GM23338 (cell line): ENCODE results near the gene PIMREG. TPM values are rescaled to one million over a fixed set of nuclear protein-coding genes. Genes with fewer than 3 reads are reported as not detected.
A peak's percentile ranks its signal among the peaks of the same experiment; 100 is the strongest.

Experiments used
- ATAC-seq: fragments of 200-7000 bp; cut with Tn5 transposase; 3 replicates; pipeline ENCODE4 v1.9.1; 2020
- DNase-seq: peaks from one replicate; pipeline ENCODE4 v3.0.0-alpha.2; 2015; ENCODE audit warnings: low spot score
- H2AFZ ChIP-seq: fragments of 200-600 bp; sonication (generic); 2 replicates; pipeline ENCODE4 v1.8.0; 2016; ENCODE audit warnings: antibody characterized with exemption, mild to moderate bottlenecking, moderate library complexity
- H3F3A ChIP-seq: fragments of 200-600 bp; sonication (generic); replicated peaks from 2 replicates; pipeline ENCODE4 v1.8.0; 2017; ENCODE audit warnings: antibody characterized with exemption, mixed run types, low read depth
- H3K27ac ChIP-seq: fragments of 200-600 bp; sonication (generic); 2 replicates; pipeline ENCODE4 v1.6.1; 2016; ENCODE audit warnings: low read depth
- H3K27me3 ChIP-seq: fragments of 200-600 bp; sonication (generic); 2 replicates; pipeline ENCODE4 v1.8.0; 2016; ENCODE audit warnings: mild to moderate bottlenecking, mixed run types, moderate library complexity; ENCODE audit not compliant: insufficient read depth
- H3K36me3 ChIP-seq: fragments of 200-600 bp; sonication (generic); 2 replicates; pipeline ENCODE4 v1.8.0; 2016; ENCODE audit warnings: mild to moderate bottlenecking; ENCODE audit not compliant: insufficient read depth
- H3K4me1 ChIP-seq: fragments of 200-600 bp; sonication (generic); 2 replicates; pipeline ENCODE4 v1.8.0; 2016; ENCODE audit warnings: mild to moderate bottlenecking, moderate library complexity; ENCODE audit not compliant: insufficient read depth
- H3K4me2 ChIP-seq: fragments of 200-600 bp; sonication (generic); 2 replicates; pipeline ENCODE4 v1.7.1; 2017; ENCODE audit warnings: mixed run types
- H3K4me3 ChIP-seq: fragments of 200-600 bp; sonication (generic); 2 replicates; pipeline ENCODE4 v1.6.1; 2016; ENCODE audit warnings: mixed run types
- H3K79me2 ChIP-seq: fragments of 200-600 bp; sonication (generic); replicated peaks from 2 replicates; pipeline ENCODE4 v1.8.0; 2017; ENCODE audit warnings: mild to moderate bottlenecking; ENCODE audit not compliant: insufficient read depth
- H3K9me2 ChIP-seq: fragments of 200-600 bp; sonication (generic); 2 replicates; pipeline ENCODE4 v1.8.0; 2017; ENCODE audit not compliant: insufficient read depth
- H4K20me1 ChIP-seq: fragments of 200-600 bp; sonication (generic); replicated peaks from 2 replicates; pipeline ENCODE4 v1.8.0; 2017; ENCODE audit warnings: mild to moderate bottlenecking; ENCODE audit not compliant: insufficient read depth
- H3K27ac Mint-ChIP-seq: 2 replicates; pipeline ENCODE4 v1.8.0; 2020; ENCODE audit warnings: inconsistent platforms, mild to moderate bottlenecking, moderate library complexity, mixed read lengths
- H3K27me3 Mint-ChIP-seq: 3 replicates; pipeline ENCODE4 v1.8.0; 2022; ENCODE audit warnings: low read depth, mild to moderate bottlenecking, moderate library complexity, mixed read lengths, inconsistent platforms; ENCODE audit not compliant: insufficient read depth, poor library complexity
- H3K36me3 Mint-ChIP-seq: 3 replicates; pipeline ENCODE4 v1.8.0; 2021; ENCODE audit warnings: low read depth, mild to moderate bottlenecking, inconsistent platforms, moderate library complexity, mixed read lengths
- H3K4me1 Mint-ChIP-seq: 3 replicates; pipeline ENCODE4 v1.8.0; 2020; ENCODE audit warnings: mild to moderate bottlenecking, inconsistent platforms, mixed read lengths
- H3K4me3 Mint-ChIP-seq: 3 replicates; pipeline ENCODE4 v1.8.0; 2021; ENCODE audit warnings: moderate library complexity, mild to moderate bottlenecking, inconsistent platforms, mixed read lengths
- H3K9me3 Mint-ChIP-seq: 3 replicates; pipeline ENCODE4 v1.8.0; 2020; ENCODE audit warnings: moderate library complexity, mild to moderate bottlenecking, inconsistent platforms, mixed read lengths
- CREB1 ChIP-seq: fragments of 250-450 bp; sonication (Bioruptor Pico); IDR thresholded peaks from 2 replicates; pipeline ENCODE4 v1.5.0; 2020; ENCODE audit warnings: low read depth, mild to moderate bottlenecking, moderate library complexity
- CTCF ChIP-seq, 2 experiments: fragments of 200-600 bp in 1 of 2; sonication (generic) in 1 of 2; conservative IDR thresholded peaks; 2 replicates each; pipeline versions ENCODE4 v1.5.1 to v1.6.1; 2016 to 2017; ENCODE audit warnings: antibody characterized with exemption in 2 of 2, low read depth in 2 of 2, mild to moderate bottlenecking in 2 of 2, moderate library complexity in 1 of 2
- JUNB ChIP-seq: IDR thresholded peaks from one replicate; pipeline ENCODE4 v1.6.1; 2016; ENCODE audit warnings: antibody characterized with exemption; ENCODE audit not compliant: unreplicated experiment
- NANOG ChIP-seq: IDR thresholded peaks from 2 replicates; pipeline ENCODE4 v1.6.1; 2016; ENCODE audit warnings: antibody characterized with exemption, borderline replicate concordance
- POLR2AphosphoS5 ChIP-seq: IDR thresholded peaks from 2 replicates; pipeline ENCODE4 v1.6.1; 2016; ENCODE audit warnings: antibody characterized with exemption, low read depth
- ZNF462 ChIP-seq: fragments of 250-450 bp; sonication (Bioruptor Pico); IDR thresholded peaks from 2 replicates; pipeline ENCODE4 v1.5.0; 2020; ENCODE audit warnings: mild to moderate bottlenecking, moderate library complexity
- polyA plus RNA-seq: library from polyadenylated mRNA; unstranded; fragments of >200 nt; fragmentation: Nextera tagmentation; extraction: Ambion mirVana; gene quantifications from 2 replicates; pipeline ENCODE4 v1.2.1, GENCODE V29; 2016
- total RNA-seq: library from RNA; depleted of rRNA; stranded (reverse); fragments of >200 nt; shearing (Covaris generic); gene quantifications from 2 replicates; pipeline ENCODE4 v1.2.3, GENCODE V29; 2014

PIMREG gene
- total and polyA plus RNA-seq, 2 experiments from 2014 or later, result 87.8 to 144 TPM

GRCh38 chr17:6472517-6472916, 28.3 kb downstream of the PIMREG start (continued):
- TF ChIP-seq ZNF462 (CRISPR knock-in tag) (no peak), NANOG (no peak), JUNB (no peak), POLR2AphosphoS5 (no peak)

GRCh38 chr17:6473128-6473767, 29.0 kb downstream of the PIMREG start:
- H3K4me3 Mint-ChIP-seq, result no peak overlapping the region
- Histone ChIP-seq H3K4me3 (no peak overlapping the region), H3K27me3 (no peaks in the 10 kb centered on the region), H4K20me1 (no peaks in the 10 kb centered on the region), H3K79me2 (no peaks in the 10 kb centered on the region), H3K9me2 (no peaks in the 10 kb centered on the region), H3F3A (no peaks in the 10 kb centered on the region), H3K36me3 (no peaks in the 10 kb centered on the region), H3K27ac (no peak overlapping the region), H2AFZ (no peak overlapping the region), H3K4me1 (no peaks in the 10 kb centered on the region), H3K4me2 (no peak overlapping the region)
- peaks cover 29% of the 10 kb centered on the region for H3K4me1 Mint-ChIP-seq
- peaks cover 11% of the 10 kb centered on the region for H3K27me3 Mint-ChIP-seq
- ATAC-seq (peak; percentile 79), DNase-seq (peak; percentile 83)
- no peaks in the 10 kb centered on the region for H3K36me3 Mint-ChIP-seq
- H3K27ac Mint-ChIP-seq, result peak overlapping the region; percentile 38; the same call in 1 of the 2 replicates
- TF ChIP-seq CTCF (conservative IDR thresholded peaks at IDR 0.05; ENCODE audit: low read depth in 2 of 2) (peak; percentile 93 to 94), CREB1 (no peak)
- no peaks in the 10 kb centered on the region; the same call in 2 of the 3 replicates for H3K9me3 Mint-ChIP-seq
